GM12864 (cell line): ENCODE results near the gene TKT.

ENCODE experiments used
- DNase-seq: peaks from one replicate; pipeline ENCODE4 v3.0.0-alpha.2; 2011; ENCODE audit warnings: low read depth
- H3K4me3 ChIP-seq: 2 replicates; pipeline ENCODE4 v1.5.1; 2011; ENCODE audit warnings: mild to moderate bottlenecking, low read depth, low read length, control low read depth
- TF ChIP-seq, protein P1 (sequence below): IDR thresholded peaks from 2 replicates; pipeline ENCODE4 v1.5.1; 2011; ENCODE audit warnings: low read depth, mild to moderate bottlenecking, moderate library complexity, low read length, control low read depth, inconsistent platforms; ENCODE audit errors: missing control alignments

Gene TKT

DNA sequence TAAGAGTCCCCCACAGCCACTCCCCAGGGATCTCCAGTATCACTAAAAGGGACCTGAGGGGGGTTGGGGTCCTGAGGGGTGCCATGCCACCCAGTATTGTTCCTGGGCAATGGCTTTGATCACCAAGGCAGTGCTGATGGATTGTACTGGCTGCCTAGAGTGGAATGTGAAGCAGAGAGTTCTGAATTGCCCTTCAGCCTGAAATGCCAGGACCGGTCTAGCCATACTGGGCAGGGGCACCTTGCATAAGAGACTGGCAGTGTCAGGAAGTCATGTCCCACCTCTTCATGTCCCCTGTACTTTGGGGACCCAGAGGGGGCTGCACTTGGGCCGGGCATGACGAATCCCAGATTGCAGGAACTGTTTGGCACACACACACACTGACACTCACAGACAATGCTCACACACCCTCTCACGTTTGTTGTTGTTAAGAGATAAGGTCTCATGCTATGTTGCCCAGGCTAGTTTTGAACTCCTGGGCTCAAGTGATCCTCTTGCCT is 4.5 kb upstream of the TKT start:
- TF ChIP-seq, protein P1, sequence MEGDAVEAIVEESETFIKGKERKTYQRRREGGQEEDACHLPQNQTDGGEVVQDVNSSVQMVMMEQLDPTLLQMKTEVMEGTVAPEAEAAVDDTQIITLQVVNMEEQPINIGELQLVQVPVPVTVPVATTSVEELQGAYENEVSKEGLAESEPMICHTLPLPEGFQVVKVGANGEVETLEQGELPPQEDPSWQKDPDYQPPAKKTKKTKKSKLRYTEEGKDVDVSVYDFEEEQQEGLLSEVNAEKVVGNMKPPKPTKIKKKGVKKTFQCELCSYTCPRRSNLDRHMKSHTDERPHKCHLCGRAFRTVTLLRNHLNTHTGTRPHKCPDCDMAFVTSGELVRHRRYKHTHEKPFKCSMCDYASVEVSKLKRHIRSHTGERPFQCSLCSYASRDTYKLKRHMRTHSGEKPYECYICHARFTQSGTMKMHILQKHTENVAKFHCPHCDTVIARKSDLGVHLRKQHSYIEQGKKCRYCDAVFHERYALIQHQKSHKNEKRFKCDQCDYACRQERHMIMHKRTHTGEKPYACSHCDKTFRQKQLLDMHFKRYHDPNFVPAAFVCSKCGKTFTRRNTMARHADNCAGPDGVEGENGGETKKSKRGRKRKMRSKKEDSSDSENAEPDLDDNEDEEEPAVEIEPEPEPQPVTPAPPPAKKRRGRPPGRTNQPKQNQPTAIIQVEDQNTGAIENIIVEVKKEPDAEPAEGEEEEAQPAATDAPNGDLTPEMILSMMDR = no peak
- DNase-seq = no peak
- H3K4me3 ChIP-seq = no peak overlapping the region

- DNase-seq = no peak
- TF ChIP-seq, protein P1 = no peak
- no peak overlapping the region for H3K4me3 ChIP-seq
These were observed 3.8 kb upstream of the TKT start for GRCh38 chr3:53259427-53260259.

DNA sequence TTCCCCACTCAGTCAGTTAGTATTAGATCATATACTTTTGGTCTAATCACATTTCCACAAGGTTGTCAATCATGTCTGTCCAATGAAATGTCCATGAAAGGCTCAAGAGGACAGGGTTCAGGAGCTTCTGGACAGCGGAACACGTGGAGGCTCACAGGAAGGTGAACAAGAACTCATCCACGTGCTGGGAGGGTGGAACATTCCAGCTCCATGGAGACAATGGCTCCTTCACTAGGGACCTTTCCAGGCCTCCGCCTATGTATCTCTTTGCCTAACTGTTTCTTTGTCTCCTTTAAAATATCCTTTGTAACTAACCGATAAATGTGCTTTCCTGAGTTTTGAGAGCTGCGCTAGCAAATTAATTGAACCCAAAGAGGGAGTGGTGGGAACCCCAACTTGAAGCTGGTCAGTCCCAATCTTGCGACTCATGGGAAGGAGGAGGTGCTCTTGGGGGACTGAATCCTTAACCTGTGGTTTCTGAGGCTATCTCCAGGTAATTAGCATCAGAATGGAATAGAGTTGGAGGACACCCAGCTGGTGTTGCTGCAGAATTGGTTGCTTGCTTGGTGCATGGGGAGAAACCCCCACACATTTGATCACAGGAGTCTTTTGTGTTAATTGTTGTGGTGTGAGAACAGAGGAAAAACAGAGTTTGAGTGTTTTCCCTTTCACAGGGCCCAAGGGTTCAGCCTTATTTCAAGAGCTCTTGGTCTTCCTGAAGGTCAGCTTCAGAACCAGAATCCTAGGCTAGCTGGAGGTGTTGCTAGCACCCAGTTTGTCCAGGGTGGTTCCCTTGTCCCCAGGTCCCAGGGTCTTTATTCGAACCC is 3.0 kb upstream of the TKT start:
- DNase-seq = no peak
- H3K4me3 ChIP-seq = no peak overlapping the region
- TF ChIP-seq, protein P1 = no peak

DNA sequence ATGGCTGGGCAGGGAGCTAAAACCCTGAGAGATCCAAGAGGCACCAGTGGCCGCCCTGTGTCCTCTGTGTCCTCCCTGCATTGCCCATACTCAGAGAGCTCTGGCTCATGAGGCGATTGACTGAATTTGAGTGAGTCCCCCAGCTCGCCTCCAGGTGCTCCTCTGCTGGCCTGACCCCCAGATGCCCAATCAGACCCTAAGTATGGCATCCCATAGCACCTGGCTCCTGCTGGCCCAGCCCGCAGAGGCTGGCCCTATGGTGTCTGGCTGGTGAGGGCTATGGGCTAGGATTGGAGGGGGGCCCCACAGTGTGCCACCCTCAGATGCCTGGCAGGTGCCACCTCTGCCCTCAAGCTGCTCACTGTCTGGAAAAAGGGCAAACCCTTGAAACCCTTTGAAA is 1.6 kb upstream of the TKT start:
- H3K4me3 ChIP-seq = no peak overlapping the region
- TF ChIP-seq, protein P1 = no peak
- no peak for DNase-seq

DNA sequence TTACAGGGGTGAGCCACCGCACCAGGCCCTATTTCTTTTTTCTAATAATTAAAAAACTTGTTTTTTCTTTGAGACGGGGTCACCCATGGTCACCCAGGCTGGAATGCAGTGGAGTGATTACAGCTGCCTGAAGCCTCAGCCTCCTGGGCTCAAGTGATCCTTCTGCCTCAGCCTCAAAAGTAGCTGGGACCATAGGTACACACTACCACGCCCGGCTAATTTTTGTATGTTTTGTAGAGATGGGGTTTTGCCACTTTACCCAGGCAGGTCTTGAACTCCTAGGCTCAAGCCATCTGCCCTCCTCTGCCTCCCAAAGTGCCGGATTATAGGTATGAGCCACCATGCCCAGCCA is 858 bp upstream of the TKT start:
- DNase-seq = no peak
- no peak overlapping the region for H3K4me3 ChIP-seq
- TF ChIP-seq, protein P1 = no peak

DNA sequence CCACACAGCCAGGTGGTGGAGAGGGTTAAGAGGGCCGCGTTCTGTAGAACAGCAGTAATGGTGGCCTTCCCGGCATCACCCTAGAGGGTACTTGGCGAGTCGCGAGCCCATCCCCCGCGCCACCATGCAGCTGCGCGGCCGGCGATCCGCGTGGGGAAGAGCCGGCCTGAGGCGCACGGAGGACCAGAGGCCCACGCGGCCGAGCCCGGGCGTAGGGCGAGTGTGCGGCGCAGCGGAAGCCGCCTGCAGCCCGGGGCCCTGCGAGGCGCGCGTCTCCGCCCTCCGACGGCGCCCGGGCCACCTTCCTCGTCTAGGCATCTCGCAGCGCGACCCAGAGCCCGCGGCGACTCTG is 423 bp downstream of the TKT start:
- no peak for DNase-seq
- TF ChIP-seq, protein P1 = no peak

More for the DNA sequence above, 423 bp downstream of the TKT start:
- peak overlapping the region; percentile 92 for H3K4me3 ChIP-seq
